ENCODE results near the gene SCN3A. TPM values are rescaled to one million over a fixed set of nuclear protein-coding genes. Genes with fewer than 3 reads are reported as not detected.

The SCN3A gene
- polyA plus RNA-seq, 1 donor (not counting 4 experiments of a cell fraction or from before 2014, with no cell fraction given) = 0.01 TPM

DNA sequence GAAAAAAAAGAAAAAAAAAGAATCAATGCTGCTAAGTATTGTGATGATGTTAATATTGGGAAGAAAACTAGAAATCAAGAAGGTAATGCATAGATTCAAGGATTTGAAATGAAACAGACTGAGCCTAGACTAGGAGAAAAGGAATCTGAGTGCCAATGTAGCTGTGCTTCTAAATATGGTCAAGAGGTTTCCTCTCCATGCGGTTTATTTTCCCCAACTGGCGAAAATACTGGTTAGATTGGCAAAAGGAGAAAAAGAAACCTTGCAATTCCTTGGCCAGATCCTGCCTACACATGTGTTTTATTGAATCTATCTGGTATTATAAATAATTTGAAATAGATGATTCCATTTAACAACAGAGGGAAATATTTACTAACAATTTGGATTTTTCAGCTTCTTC lies 5.7 kb downstream of the SCN3A start:
- Histone ChIP-seq H2AFZ (ENCODE audit: control insufficient read depth, low read length) (no peak overlapping the region), H4K20me1 (ENCODE audit: control insufficient read depth, extremely low read depth, insufficient read depth, low read length) (no peaks in the 10 kb centered on the region), H3K9me3 (ENCODE audit: control insufficient read depth, low read depth, low read length) (no peaks in the 10 kb centered on the region), H3K9me1 (ENCODE audit: control insufficient read depth, extremely low read depth, insufficient read depth, low read length) (no peaks in the 10 kb centered on the region), H3K4me1 (ENCODE audit: control insufficient read depth, extremely low read depth, insufficient read depth, low read length) (no peaks in the 10 kb centered on the region), H3K27me3 (ENCODE audit: control insufficient read depth, extremely low read depth, insufficient read depth, low read length) (no peaks in the 10 kb centered on the region), H3K9ac (ENCODE audit: control insufficient read depth, extremely low read depth, insufficient read depth, low read length) (no peak overlapping the region), H3K36me3 (ENCODE audit: control insufficient read depth in 2 of 2, extremely low read depth in 1 of 2, insufficient read depth in 2 of 2, low read length in 2 of 2) (no peaks in the 10 kb centered on the region), H3K4me2 (ENCODE audit: control insufficient read depth, extremely low read depth, insufficient read depth, low read depth, low read length) (no peak overlapping the region), H3K79me2 (ENCODE audit: control insufficient read depth, insufficient read depth, low read length) (no peaks in the 10 kb centered on the region), H3K4me3 (ENCODE audit: control insufficient read depth in 2 of 3, extremely low read depth in 1 of 3, insufficient read depth in 2 of 3, low read depth in 1 of 3, low read length in 3 of 3) (no peak overlapping the region), H3K27ac (ENCODE audit: control insufficient read depth, insufficient read depth, low read length) (no peak overlapping the region)
- dilution Hi-C loops (cut with MboI; ENCODE audit: extremely low pct_ligation_motif_present, low sequenced_read_pairs) = no loop called here
- FAIRE-seq = no peak
- no peak for DNase-seq (ENCODE audit: low read depth, low spot score)
- TF ChIP-seq, protein P1, sequence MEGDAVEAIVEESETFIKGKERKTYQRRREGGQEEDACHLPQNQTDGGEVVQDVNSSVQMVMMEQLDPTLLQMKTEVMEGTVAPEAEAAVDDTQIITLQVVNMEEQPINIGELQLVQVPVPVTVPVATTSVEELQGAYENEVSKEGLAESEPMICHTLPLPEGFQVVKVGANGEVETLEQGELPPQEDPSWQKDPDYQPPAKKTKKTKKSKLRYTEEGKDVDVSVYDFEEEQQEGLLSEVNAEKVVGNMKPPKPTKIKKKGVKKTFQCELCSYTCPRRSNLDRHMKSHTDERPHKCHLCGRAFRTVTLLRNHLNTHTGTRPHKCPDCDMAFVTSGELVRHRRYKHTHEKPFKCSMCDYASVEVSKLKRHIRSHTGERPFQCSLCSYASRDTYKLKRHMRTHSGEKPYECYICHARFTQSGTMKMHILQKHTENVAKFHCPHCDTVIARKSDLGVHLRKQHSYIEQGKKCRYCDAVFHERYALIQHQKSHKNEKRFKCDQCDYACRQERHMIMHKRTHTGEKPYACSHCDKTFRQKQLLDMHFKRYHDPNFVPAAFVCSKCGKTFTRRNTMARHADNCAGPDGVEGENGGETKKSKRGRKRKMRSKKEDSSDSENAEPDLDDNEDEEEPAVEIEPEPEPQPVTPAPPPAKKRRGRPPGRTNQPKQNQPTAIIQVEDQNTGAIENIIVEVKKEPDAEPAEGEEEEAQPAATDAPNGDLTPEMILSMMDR (optimal IDR thresholded peaks at IDR 0.05 in 1 of 3, IDR thresholded peaks at IDR 0.05 in 1 of 3, conservative IDR thresholded peaks at IDR 0.05 in 1 of 3; ENCODE audit: extremely low read depth in 1 of 3, insufficient read depth in 2 of 3, low read length in 3 of 3) = no peak
- TF ChIP-seq EZH2 (IDR thresholded peaks at IDR 0.05; ENCODE audit: low read length) = no peak

GRCh38 chr2:165197346-165197745 lies 6.5 kb downstream of the SCN3A start:
- no peak overlapping the region for H3K9ac ChIP-seq (ENCODE audit: control insufficient read depth, extremely low read depth, insufficient read depth, low read length)
- H3K4me3 ChIP-seq (ENCODE audit: control insufficient read depth in 2 of 3, extremely low read depth in 1 of 3, insufficient read depth in 2 of 3, low read depth in 1 of 3, low read length in 3 of 3) = no peak overlapping the region
- DNase-seq (ENCODE audit: low read depth, low spot score) = no peak
- H3K9me3 ChIP-seq (ENCODE audit: control insufficient read depth, low read depth, low read length) = no peaks in the 10 kb centered on the region
- no peak overlapping the region for H3K4me2 ChIP-seq (ENCODE audit: control insufficient read depth, extremely low read depth, insufficient read depth, low read depth, low read length)
- TF ChIP-seq, protein P1 (optimal IDR thresholded peaks at IDR 0.05 in 1 of 3, IDR thresholded peaks at IDR 0.05 in 1 of 3, conservative IDR thresholded peaks at IDR 0.05 in 1 of 3; ENCODE audit: extremely low read depth in 1 of 3, insufficient read depth in 2 of 3, low read length in 3 of 3) = no peak
- TF ChIP-seq EZH2 (IDR thresholded peaks at IDR 0.05; ENCODE audit: low read length) = no peak
- no peaks in the 10 kb centered on the region for H4K20me1 ChIP-seq (ENCODE audit: control insufficient read depth, extremely low read depth, insufficient read depth, low read length)
- no peaks in the 10 kb centered on the region for H3K9me1 ChIP-seq (ENCODE audit: control insufficient read depth, extremely low read depth, insufficient read depth, low read length)
- H3K4me1 ChIP-seq (ENCODE audit: control insufficient read depth, extremely low read depth, insufficient read depth, low read length) = no peaks in the 10 kb centered on the region
- no peak for FAIRE-seq
- no peaks in the 10 kb centered on the region for H3K27me3 ChIP-seq (ENCODE audit: control insufficient read depth, extremely low read depth, insufficient read depth, low read length)
- no peaks in the 10 kb centered on the region for H3K36me3 ChIP-seq (ENCODE audit: control insufficient read depth in 2 of 2, extremely low read depth in 1 of 2, insufficient read depth in 2 of 2, low read length in 2 of 2)
- H3K27ac ChIP-seq (ENCODE audit: control insufficient read depth, insufficient read depth, low read length) = no peak overlapping the region
- no peaks in the 10 kb centered on the region for H3K79me2 ChIP-seq (ENCODE audit: control insufficient read depth, insufficient read depth, low read length)
- H2AFZ ChIP-seq (ENCODE audit: control insufficient read depth, low read length) = no peak overlapping the region
- dilution Hi-C loops (cut with MboI; ENCODE audit: extremely low pct_ligation_motif_present, low sequenced_read_pairs) = no loop called here
